NCI-H510A treated with DMSO at 0.1 percent for 48 hours (cell line): ENCODE results near the gene EIF3L.

Experiments
- DNase-seq: peaks from one replicate; lab custom pipeline; 2025; lab: John Stamatoyannopoulos, UW

The EIF3L gene

DNA sequence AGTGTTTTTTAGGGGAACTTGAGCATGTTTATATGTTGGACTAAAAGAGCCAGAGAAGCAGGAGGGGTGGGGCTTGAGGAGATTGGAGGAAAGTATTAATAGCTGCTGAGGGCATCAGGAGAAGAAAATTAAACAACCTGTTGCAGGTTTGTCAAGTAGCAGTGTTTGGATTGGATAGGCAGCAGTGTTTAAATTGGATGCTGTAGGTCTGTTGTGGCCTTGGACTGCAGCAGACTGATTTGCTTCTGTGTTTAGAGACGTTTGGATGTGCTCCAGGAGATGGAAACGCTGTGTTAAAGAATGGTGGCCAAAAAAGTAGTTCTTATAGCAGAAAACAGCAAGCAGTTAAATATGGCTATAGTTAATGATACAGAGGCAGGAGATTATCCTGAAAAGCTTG is 5.7 kb downstream of the EIF3L start:
- no peak for DNase-seq

DNA sequence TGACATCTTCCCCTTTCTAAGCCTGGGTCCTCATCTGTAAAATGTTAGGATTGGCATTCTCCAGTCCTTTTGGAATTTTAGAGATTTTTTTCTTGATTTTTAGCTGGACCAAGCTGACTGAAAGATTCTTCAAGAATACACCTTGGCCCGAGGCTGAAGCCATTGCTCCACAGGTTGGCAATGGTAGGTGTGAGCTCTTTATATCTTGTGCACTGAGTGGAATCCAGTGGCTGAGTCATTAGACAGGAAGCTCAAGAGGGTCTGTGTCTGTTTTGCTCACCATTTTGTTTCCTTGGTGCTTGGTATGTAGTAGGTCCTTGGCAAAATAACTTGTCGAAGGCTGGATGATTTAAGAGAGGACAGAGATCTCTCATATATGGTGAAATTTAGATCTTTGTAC is 6.2 kb downstream of the EIF3L start:
- DNase-seq = no peak

DNA sequence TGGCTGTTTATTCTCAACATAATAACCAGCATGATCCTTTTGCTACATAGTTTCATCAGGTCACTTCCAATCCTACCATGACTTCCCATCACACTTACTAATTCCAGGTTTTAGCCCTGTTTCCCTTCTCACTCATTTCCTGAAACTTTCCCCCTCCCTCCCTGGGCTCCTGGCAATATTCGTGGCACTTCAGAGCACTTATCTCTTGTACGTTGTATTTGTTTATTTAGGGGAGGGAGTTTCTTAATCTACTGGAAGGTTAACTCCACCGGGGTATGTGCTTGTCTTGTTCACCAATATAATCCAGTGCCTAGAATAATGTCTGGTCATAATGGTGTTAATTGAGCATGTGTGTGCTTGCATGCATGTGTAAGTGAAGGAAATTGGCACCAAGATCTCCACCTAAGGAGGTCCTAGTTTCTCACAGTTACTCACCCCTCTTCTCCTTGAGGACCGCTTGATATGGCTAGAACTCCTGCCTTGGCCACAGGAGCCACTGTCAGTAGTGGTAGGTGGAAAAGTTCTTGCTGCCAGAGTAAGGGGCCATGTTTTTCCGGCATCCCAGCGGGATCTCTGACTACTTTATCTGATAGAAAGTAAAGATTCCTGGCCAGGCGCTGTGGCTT is 11.7 kb downstream of the EIF3L start:
- peak; percentile 18 for DNase-seq

GRCh38 chr22:37862570-37863325 is 13.5 kb downstream of the EIF3L start:
- no peak for DNase-seq

GRCh38 chr22:37865510-37865909 is 16.3 kb downstream of the EIF3L start:
- DNase-seq = no peak

DNA sequence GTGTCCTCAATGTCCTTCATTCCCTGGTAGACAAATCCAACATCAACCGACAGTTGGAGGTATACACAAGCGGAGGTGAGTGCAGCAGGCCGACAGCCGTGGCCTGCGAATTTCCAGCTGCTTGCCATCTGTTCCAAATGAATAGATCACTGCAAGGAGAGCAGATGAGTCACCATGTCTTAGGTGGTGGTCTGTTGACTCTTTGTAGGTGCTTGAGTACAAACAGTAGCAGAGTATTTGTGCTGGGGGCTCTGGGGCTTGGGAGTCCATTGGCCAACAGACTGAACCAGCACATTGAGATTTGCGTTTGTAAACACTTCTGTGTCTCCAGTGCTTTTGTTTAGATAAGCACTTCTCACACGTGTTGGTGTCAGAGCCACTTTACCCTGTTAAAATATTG is 21.1 kb downstream of the EIF3L start:
- no peak for DNase-seq

DNA sequence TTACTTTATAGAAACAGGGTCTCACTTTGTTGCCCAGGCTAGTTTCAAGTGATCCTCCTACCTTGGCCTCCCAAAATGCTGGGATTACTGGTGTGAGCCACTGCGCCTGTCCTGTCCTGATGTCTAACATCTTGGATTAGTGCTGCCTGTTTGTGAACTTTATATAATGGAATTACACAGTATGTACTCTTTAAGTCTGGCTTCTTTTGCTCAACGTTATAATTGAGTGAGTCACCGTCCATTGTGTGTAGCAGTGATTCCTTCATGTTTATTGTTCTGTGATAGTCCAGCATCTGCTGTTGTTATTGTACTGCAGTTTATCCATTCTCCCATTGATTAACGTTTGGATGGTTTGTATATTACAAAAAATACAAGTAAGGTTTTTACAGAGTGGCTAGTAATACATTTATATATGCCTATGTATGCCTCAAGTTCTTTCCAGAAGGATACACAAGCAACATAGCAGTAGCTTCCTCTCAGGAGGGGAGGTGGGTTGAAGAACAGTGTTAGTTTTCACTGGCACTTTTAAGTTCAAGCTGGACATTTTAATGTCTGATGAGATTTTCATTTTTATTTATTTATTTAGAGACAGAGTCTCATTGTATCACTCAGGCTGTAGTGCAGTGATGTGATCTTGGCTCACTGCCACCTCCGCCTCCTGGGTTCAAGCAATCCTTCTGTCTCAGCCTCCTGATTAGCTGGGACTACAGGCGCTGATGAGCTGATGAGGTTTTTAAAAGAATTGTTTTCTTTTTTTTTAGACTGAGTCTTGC is 31.6 kb downstream of the EIF3L start:
- DNase-seq = no peak

DNA sequence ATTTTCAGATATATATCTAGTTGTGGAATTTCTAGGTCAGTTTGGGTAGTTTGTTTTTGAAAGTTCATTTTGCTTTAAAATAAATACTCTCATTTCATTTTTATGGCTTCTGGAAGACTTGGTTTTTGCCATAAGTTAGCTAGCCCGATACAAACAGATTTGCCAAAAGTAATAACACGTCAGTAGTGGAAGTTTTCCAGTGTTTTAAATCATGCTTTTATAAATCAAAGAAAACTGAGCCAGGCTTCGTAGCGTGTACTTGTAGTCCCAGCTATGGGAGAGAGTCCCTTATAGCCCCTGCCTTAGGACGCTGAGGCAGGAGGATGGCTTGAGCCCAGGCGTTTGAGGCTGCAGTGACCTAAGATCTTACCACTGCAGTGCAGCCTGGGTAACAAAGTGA is 35.2 kb downstream of the EIF3L start:
- DNase-seq = no peak

- no peak for DNase-seq
Observed at GRCh38 chr22:37887584-37888378, 38.6 kb downstream of the EIF3L start.

GRCh38 chr22:37891926-37892325 is 42.7 kb downstream of the EIF3L start:
- no peak for DNase-seq

GRCh38 chr22:37892566-37893335 is 43.5 kb downstream of the EIF3L start:
- no peak for DNase-seq

GRCh38 chr22:37893583-37893983 is 44.4 kb downstream of the EIF3L start:
- no peak for DNase-seq

GRCh38 chr22:37894939-37895670 is 45.9 kb downstream of the EIF3L start:
- no peak for DNase-seq

DNA sequence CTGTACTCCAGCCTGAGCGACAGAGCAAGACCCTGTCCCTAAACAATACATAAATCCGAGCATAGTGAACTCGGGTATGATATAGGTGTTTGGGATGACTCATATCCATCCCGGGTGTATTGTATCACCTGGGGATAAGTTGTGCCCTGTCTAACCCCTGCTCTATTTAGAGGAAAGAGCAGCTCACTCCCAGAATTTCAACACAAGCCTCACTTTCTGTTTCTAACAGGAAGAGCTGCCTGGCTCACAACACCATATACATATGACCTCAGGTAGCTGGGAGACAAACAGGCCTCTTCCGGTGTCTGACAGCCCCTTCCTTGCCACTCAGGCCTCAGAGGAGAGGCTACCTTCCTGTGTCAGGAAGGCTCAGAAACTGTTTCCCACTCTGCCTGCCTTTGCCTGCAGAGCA is 47.0 kb downstream of the EIF3L start:
- DNase-seq = no peak

DNA sequence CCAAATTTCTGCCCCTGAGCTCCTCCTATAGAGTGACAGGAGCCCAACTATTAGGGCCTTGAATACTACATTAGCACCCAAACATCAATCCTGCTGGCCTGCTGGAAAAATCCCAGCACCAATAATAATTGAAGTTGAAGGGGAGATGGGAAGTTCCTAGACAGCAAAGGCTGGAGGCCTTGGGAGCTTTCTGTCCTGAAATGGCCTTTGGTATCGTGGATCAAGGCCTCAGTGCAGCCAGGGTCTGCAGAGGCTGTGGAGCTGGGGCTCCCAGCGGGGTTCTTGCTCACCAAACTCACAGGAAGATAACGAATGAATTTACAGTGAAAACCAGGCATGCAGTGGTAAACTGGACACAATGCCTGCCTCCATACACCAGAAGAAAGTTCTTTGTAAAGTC is 47.7 kb downstream of the EIF3L start:
- no peak for DNase-seq

DNA sequence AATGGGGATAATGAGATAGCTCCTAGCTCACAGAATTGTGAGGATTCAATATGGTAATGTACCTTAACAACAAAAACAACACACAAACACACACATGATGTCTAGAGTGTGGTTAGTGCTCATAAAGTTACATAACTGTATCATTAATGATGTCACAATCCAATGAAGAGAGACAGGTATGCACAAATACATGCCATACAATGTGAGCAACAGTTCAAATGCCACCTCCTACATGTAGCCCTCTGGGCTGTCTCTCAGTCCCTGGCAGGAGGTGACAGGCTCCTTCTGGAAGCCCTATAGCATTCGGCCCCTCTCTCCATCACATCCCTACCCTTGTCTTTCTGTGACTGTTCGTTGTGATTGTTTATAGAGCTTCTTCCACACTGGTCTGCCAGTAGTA is 48.6 kb downstream of the EIF3L start:
- no peak for DNase-seq

- DNase-seq = no peak
Observed at GRCh38 chr22:37898441-37899181, 49.4 kb downstream of the EIF3L start.

DNA sequence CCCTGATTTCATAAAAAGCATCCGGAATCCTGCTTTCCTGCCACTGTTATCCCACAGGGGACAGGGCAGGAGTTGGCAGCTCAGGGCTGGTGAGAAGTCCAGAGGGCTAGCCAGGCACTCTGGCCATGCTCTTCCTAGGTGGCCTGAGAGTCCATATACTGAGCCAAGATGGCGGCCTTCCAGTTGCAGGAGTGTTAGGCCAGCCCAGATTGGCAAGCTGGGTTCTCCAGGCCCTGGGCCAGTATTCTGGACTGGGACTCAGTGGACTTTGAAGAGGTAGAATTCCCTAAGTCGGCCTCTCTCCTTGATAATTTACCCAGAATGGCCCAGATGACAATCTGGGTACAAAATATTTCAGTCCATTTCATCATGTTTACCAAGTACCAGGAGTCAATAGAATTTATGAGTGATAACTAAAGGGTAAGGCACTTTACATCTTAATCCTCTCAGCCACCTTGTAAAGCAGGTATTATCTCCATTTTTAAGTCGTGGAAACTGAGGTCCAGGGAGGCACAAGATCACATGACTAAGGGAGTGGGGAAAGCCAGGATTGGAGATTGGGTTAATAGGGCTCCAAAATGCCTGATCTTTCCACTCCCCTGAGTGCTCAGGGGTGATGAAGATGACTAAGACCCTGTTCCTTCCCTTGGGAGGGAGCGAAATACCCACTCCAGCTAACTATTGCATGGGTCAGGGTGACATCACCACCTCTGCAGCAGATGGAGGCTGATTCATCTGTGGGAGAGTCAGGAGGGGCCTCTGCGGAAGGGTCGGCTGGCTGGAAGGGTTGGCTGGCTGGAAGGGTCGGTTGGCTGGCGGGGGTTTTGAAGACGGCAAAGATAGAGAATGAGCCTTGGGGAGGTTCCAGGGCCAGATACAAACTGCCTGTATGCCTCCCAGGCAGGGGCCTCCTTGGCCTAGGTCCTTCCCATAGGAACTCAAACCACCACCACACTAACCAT is 55.6 kb downstream of the EIF3L start:
- DNase-seq = no peak
